IPS-18a (cell line): ENCODE results near the gene FOXO6.

ENCODE experiments used
- H3K27ac ChIP-seq: one replicate; pipeline ENCODE4 v1.5.1; 2013; ENCODE audit warnings: low read length
- H3K27me3 ChIP-seq: one replicate; pipeline ENCODE4 v1.6.1; 2013; ENCODE audit warnings: mild to moderate bottlenecking, low read length; ENCODE audit not compliant: control insufficient read depth, insufficient read depth
- H3K36me3 ChIP-seq: one replicate; pipeline ENCODE4 v1.6.1; 2013; ENCODE audit warnings: low read depth, low read length; ENCODE audit not compliant: control insufficient read depth
- H3K4me1 ChIP-seq: one replicate; pipeline ENCODE4 v1.6.1; 2013; ENCODE audit warnings: low read depth, low read length; ENCODE audit not compliant: control insufficient read depth
- H3K4me3 ChIP-seq: one replicate; pipeline ENCODE4 v1.5.1; 2013; ENCODE audit warnings: low read length
- H3K9ac ChIP-seq: one replicate; pipeline ENCODE4 v1.6.1; 2013; ENCODE audit warnings: mild to moderate bottlenecking, low read length, moderate library complexity
- H3K9me3 ChIP-seq: one replicate; pipeline ENCODE4 v1.6.1; 2013; ENCODE audit warnings: low read depth, low read length; ENCODE audit not compliant: control insufficient read depth

The FOXO6 gene

GRCh38 chr1:41364442-41365319 lies 3.4 kb downstream of the FOXO6 start:
- Histone ChIP-seq H3K36me3 (no peaks in the 10 kb centered on the region), H3K27ac (no peak overlapping the region), H3K4me1 (peaks cover 32% of the 10 kb centered on the region), H3K4me3 (no peak overlapping the region), H3K27me3 (peaks cover 73% of the 10 kb centered on the region), H3K9ac (no peak overlapping the region), H3K9me3 (no peaks in the 10 kb centered on the region)

GRCh38 chr1:41365320-41365633 lies 4.0 kb downstream of the FOXO6 start:
- no peaks in the 10 kb centered on the region for H3K9me3 ChIP-seq
- H3K27ac ChIP-seq = no peak overlapping the region
- H3K9ac ChIP-seq = no peak overlapping the region
- H3K4me1 ChIP-seq = peaks cover 32% of the 10 kb centered on the region
- H3K27me3 ChIP-seq = peaks cover 68% of the 10 kb centered on the region
- H3K36me3 ChIP-seq = no peaks in the 10 kb centered on the region
- H3K4me3 ChIP-seq = no peak overlapping the region

DNA sequence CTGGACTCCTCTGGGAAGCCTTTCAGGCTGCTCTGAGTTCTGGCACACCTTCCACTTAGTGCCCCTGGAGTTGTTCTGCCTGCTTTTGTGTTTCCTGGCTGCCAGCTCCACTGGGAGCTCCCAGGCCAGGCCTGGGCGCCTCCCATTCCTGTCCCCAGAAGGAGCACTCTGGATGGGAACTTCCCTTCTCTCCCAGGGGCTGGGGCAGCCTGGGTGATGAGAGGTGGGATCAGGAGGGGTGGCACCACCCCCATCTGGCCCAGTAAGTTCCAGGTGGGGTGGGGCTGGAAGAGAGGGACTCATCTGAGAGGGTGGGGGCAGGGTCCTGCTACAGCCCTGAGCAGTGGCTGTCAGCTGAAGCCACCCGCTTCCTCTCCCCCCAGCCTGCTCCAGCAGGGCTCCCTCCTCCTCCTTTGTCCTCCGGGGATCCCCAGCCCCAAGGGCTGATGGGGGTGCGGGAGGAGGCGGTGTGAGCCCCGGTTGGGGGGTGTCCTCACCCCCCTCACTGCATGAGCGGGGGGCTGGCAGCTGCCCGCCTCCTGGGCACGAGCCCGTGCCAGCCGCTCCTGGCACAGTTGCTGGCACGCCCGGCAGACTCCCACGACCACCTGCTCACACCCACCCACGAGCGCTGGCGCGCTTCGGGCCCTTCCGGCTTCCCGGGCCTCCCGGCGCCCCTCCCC lies 4.7 kb downstream of the FOXO6 start:
- H3K27me3 ChIP-seq = peaks cover 63% of the 10 kb centered on the region
- peaks cover 34% of the 10 kb centered on the region for H3K4me1 ChIP-seq
- no peaks in the 10 kb centered on the region for H3K9me3 ChIP-seq
- peak overlapping the region; percentile 18 for H3K9ac ChIP-seq
- H3K36me3 ChIP-seq = no peaks in the 10 kb centered on the region
- H3K27ac ChIP-seq = no peak overlapping the region
- peak overlapping the region; percentile 46 for H3K4me3 ChIP-seq

DNA sequence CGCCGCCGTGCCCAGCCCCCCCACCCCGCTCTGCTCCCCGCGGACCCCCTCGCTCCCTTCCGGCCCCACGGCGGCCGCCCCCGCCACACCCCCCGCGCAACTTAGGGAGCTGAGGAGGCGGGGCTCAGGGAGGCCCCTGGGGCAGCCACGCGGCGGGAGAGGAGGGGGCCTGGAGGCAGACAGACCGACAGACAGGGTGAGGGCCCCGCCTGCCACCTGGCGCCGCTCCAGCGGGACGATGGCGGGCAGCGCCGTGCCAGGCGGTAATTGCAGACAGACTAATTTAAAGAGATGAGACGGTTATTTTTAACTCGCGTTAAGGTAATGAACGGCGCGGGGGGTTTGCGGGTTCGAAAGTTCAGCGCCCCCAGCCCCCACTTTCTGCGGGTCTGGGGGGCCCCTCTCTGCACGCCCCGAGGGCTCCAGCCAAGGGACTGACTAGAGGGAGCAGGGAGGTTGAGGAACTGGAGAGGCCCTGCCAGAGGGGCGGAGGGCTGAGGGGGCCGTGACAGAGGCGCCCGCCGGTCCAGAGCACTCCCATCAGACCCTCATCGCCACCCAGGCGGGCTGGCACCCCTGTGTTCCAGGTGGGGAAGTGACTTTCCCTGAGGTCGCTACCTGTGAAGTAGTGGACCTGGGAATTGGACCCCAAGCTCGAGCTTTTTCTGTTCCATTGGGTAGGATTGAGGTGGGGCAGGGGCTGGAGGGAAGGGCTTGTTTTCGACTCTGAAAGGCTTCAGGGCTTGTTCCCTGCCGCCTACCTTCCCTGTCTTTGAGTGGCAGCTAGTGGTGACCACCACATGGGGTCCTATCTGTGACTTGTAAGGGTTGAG lies 5.4 kb downstream of the FOXO6 start:
- peak overlapping the region; percentile 44 for H3K4me3 ChIP-seq
- H3K27ac ChIP-seq = no peak overlapping the region
- H3K27me3 ChIP-seq = peaks cover 62% of the 10 kb centered on the region
- H3K9ac ChIP-seq = no peak overlapping the region
- H3K9me3 ChIP-seq = no peaks in the 10 kb centered on the region
- no peaks in the 10 kb centered on the region for H3K36me3 ChIP-seq
- H3K4me1 ChIP-seq = peaks cover 42% of the 10 kb centered on the region

DNA sequence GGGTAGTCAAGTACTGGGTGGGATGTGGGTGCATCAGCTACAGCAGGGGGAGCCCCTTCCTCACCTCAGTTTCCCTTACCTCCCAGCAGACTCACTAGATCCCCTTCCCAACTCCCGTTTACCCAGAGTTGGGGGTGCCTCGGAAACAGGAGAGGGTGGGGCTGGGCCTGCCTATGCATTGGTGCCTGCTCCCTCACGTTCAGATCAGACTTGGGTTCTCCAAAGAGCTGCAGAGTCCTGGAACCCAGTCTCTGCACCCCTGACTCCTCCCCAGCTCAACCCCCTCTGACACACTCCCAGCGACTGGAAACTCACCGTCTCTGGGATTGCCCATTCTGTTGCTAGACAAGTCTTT lies 6.0 kb downstream of the FOXO6 start:
- peaks cover 56% of the 10 kb centered on the region for H3K27me3 ChIP-seq
- no peak overlapping the region for H3K27ac ChIP-seq
- peak overlapping the region; percentile 44 for H3K4me3 ChIP-seq
- H3K9ac ChIP-seq = no peak overlapping the region
- H3K36me3 ChIP-seq = no peaks in the 10 kb centered on the region
- no peaks in the 10 kb centered on the region for H3K9me3 ChIP-seq
- H3K4me1 ChIP-seq = peaks cover 48% of the 10 kb centered on the region

GRCh38 chr1:41368366-41368765 lies 7.1 kb downstream of the FOXO6 start:
- Histone ChIP-seq H3K4me1 (peaks cover 55% of the 10 kb centered on the region), H3K27ac (no peak overlapping the region), H3K9ac (no peak overlapping the region), H3K4me3 (no peak overlapping the region), H3K9me3 (no peaks in the 10 kb centered on the region), H3K27me3 (peaks cover 50% of the 10 kb centered on the region), H3K36me3 (no peaks in the 10 kb centered on the region)

DNA sequence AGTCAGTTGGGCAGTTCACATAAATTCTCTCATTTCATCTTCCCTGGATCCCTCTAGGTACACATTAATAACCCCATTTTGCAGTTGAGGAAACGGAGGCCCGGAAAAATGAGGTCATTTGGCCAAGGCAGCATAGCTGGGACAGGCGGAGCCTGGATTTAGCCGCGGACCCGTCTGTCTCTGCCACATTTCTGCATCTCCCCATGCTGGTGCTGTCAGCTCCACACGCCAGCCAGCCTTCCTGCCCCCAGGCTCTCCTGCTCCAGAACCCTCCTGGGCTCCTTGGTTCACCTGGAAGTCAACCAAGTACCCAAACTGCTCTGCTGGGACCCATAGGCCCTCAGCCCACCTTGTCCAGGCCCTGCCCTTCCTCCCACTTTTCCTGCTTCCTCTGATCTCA lies 7.6 kb downstream of the FOXO6 start:
- H3K4me1 ChIP-seq = peaks cover 53% of the 10 kb centered on the region
- H3K27ac ChIP-seq = no peak overlapping the region
- H3K4me3 ChIP-seq = no peak overlapping the region
- H3K27me3 ChIP-seq = peaks cover 47% of the 10 kb centered on the region
- H3K9ac ChIP-seq = no peak overlapping the region
- H3K36me3 ChIP-seq = no peaks in the 10 kb centered on the region
- no peaks in the 10 kb centered on the region for H3K9me3 ChIP-seq

- peaks cover 53% of the 10 kb centered on the region for H3K4me1 ChIP-seq
- H3K4me3 ChIP-seq = no peak overlapping the region
- peaks cover 41% of the 10 kb centered on the region for H3K27me3 ChIP-seq
- no peaks in the 10 kb centered on the region for H3K9me3 ChIP-seq
- H3K36me3 ChIP-seq = no peaks in the 10 kb centered on the region
- no peak overlapping the region for H3K27ac ChIP-seq
- H3K9ac ChIP-seq = no peak overlapping the region
Observed at GRCh38 chr1:41369531-41369930, 8.3 kb downstream of the FOXO6 start.

DNA sequence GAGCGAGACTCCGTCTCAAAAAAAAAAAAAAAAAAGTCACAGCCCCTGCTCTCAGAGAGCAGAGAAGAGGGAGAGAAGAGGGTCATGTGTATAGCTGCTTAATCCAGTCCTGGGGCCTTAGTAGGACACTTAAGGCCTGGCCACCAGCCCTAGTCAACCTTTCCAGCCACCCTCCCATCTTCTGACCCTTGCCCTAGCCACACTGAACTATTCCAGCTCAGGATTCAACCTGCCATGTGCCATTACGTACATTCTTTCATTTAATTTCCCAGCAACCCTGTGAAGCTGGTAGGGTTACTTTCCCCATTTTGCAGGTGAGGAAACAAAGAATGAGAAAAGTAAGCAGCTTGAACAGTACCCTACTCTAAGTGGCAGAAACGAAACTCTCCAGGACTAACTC lies 9.0 kb downstream of the FOXO6 start:
- Histone ChIP-seq H3K9ac (no peak overlapping the region), H3K27me3 (peaks cover 34% of the 10 kb centered on the region), H3K27ac (no peak overlapping the region), H3K9me3 (no peaks in the 10 kb centered on the region), H3K4me1 (peaks cover 53% of the 10 kb centered on the region), H3K36me3 (no peaks in the 10 kb centered on the region), H3K4me3 (no peak overlapping the region)

- Histone ChIP-seq H3K9me3 (no peaks in the 10 kb centered on the region), H3K27ac (no peak overlapping the region), H3K36me3 (no peaks in the 10 kb centered on the region), H3K9ac (no peak overlapping the region), H3K27me3 (peaks cover 27% of the 10 kb centered on the region), H3K4me1 (peaks cover 49% of the 10 kb centered on the region), H3K4me3 (no peak overlapping the region)
Observed at GRCh38 chr1:41370756-41371420, 9.7 kb downstream of the FOXO6 start.
